Left lung (tissue), 10 donors: ENCODE measurements around the gene MYH7B. TPM values are rescaled to one million over a fixed set of nuclear protein-coding genes. Genes with fewer than 3 reads are reported as not detected.

Source experiments
- ATAC-seq: fragments of 200-7000 bp; cut with Tn5 transposase; one replicate; pipeline ENCODE4 v1.9.1; 2020; ENCODE audit warnings: moderate library complexity
- DNase-seq, 4 donors: peaks; one replicate each; pipeline ENCODE4 v3.0.0-alpha.2; 2013 to 2020
- H3K27ac ChIP-seq, 2 donors: fragments of 200-600 bp; sonication (generic) in 1 of 2; one replicate each; pipeline versions ENCODE4 v1.5.0 to v1.8.0; 2020 to 2021
- H3K27me3 ChIP-seq, 2 donors: fragments of 200-600 bp; sonication (generic) in 1 of 2; one replicate each; pipeline versions ENCODE4 v1.5.0 to v1.8.0; 2020 to 2021
- H3K36me3 ChIP-seq, 2 donors: fragments of 200-600 bp; sonication (generic) in 1 of 2; one replicate each; pipeline versions ENCODE4 v1.5.0 to v1.8.0; 2020 to 2021
- H3K4me1 ChIP-seq, 2 donors: fragments of 200-600 bp; one replicate each; pipeline ENCODE4 v1.8.0; 2021
- H3K4me3 ChIP-seq, 2 donors: fragments of 200-600 bp; sonication (generic) in 1 of 2; one replicate each; pipeline versions ENCODE4 v1.5.0 to v1.8.0; 2020 to 2021; ENCODE audit warnings: mild to moderate bottlenecking in 1 of 2
- H3K9me3 ChIP-seq, 2 donors: fragments of 200-600 bp; sonication (generic) in 1 of 2; one replicate each; pipeline versions ENCODE4 v1.5.0 to v1.8.0; 2020 to 2021
- CTCF ChIP-seq, 2 donors: fragments of 200-600 bp; sonication (generic) in 1 of 2; IDR thresholded peaks; one replicate each; pipeline versions ENCODE4 v1.5.0 to v1.8.0; 2021; ENCODE audit warnings: antibody characterized with exemption in 2 of 2
- intact Hi-C, 2 donors: fragments of 100-400 bp; cut with DNase I; formaldehyde crosslinking; loops; one replicate each; pipeline versions ENCODE4 v1.11.2 to v1.14.2; 2022
- polyA plus RNA-seq, 6 donors: library from polyadenylated mRNA; unstranded; fragments of 120-200 nt; gene quantifications; one replicate each; pipeline ENCODE4 v1.2.1, GENCODE V29; 2013; ENCODE audit not compliant: insufficient read length in 6 of 6
- total RNA-seq, 2 donors: library from RNA; stranded (reverse); fragmentation: NEBNext Ultra II Directional; extraction: Animal tissue kit (Norgen Biotek cat#: 25700); gene quantifications; one replicate each; pipeline ENCODE4 v1.2.1, GENCODE V29; 2021
- donor health status: DM: no; HTN: yes; CAD: no.
- donor health status: DM: no; HTN: no; CAD: no.

Gene MYH7B
- total and polyA plus RNA-seq, 8 donors: 0.34 to 2.7 (median 2.0) TPM

GRCh38 chr20:34923414-34923813, 32.3 kb upstream of the MYH7B start:
- DNase-seq (no peak), ATAC-seq (no peak)
- Histone ChIP-seq H3K27ac (no peak overlapping the region), H3K27me3 (no peaks in the 10 kb centered on the region), H3K4me3 (no peak overlapping the region), H3K9me3 (no peaks in the 10 kb centered on the region), H3K36me3 (peaks cover 0 to 97% of the 10 kb centered on the region in 2 donors), H3K4me1 (peaks cover 0 to 20% of the 10 kb centered on the region in 2 donors)
- TF ChIP-seq CTCF (IDR thresholded peaks at IDR 0.05): no peak
- intact Hi-C loops: no loop called here

GRCh38 chr20:34925341-34925740, 30.3 kb upstream of the MYH7B start:
- intact Hi-C loops: no loop called here
- no peak for ATAC-seq
- DNase-seq: no peak

GRCh38 chr20:34925981-34926380, 29.7 kb upstream of the MYH7B start:
- Histone ChIP-seq H3K4me3 (no peak overlapping the region), H3K9me3 (no peaks in the 10 kb centered on the region), H3K36me3 (peaks cover 0 to 100% of the 10 kb centered on the region in 2 donors), H3K4me1 (peaks cover 0 to 20% of the 10 kb centered on the region in 2 donors), H3K27ac (no peak overlapping the region), H3K27me3 (no peaks in the 10 kb centered on the region)
- no peak for TF ChIP-seq CTCF (IDR thresholded peaks at IDR 0.05)
- intact Hi-C loops: no loop called here
- DNase-seq: no peak
- ATAC-seq: no peak

More at GRCh38 chr20:34925341-34925740, 30.3 kb upstream of the MYH7B start:
- no peak overlapping the region for H3K27ac ChIP-seq
- no peak overlapping the region for H3K4me3 ChIP-seq
- H3K4me1 ChIP-seq: peaks cover 0 to 20% of the 10 kb centered on the region in 2 donors
- TF ChIP-seq CTCF (IDR thresholded peaks at IDR 0.05): no peak
- H3K9me3 ChIP-seq: no peaks in the 10 kb centered on the region
- H3K27me3 ChIP-seq: no peaks in the 10 kb centered on the region
- peaks cover 0 to 100% of the 10 kb centered on the region in 2 donors for H3K36me3 ChIP-seq

GRCh38 chr20:34926581-34926980, 29.1 kb upstream of the MYH7B start:
- intact Hi-C loops: no loop called here
- H3K36me3 ChIP-seq: peaks cover 0 to 100% of the 10 kb centered on the region in 2 donors
- H3K27ac ChIP-seq: no peak overlapping the region
- no peaks in the 10 kb centered on the region for H3K27me3 ChIP-seq
- H3K4me1 ChIP-seq: peaks cover 0 to 16% of the 10 kb centered on the region in 2 donors
- ATAC-seq (no peak), DNase-seq (no peak)
- TF ChIP-seq CTCF (IDR thresholded peaks at IDR 0.05): no peak
- H3K9me3 ChIP-seq: no peaks in the 10 kb centered on the region
- H3K4me3 ChIP-seq: no peak overlapping the region

GRCh38 chr20:34927736-34928135, 27.9 kb upstream of the MYH7B start:
- H3K27me3 ChIP-seq: no peaks in the 10 kb centered on the region
- DNase-seq (no peak), ATAC-seq (no peak)
- H3K27ac ChIP-seq: no peak overlapping the region
- no peak for TF ChIP-seq CTCF (IDR thresholded peaks at IDR 0.05)
- H3K9me3 ChIP-seq: no peaks in the 10 kb centered on the region
- H3K4me1 ChIP-seq: peaks cover 0 to 6% of the 10 kb centered on the region in 2 donors
- H3K4me3 ChIP-seq: no peak overlapping the region
- intact Hi-C loops: no loop called here
- peaks cover 0 to 96% of the 10 kb centered on the region in 2 donors for H3K36me3 ChIP-seq
